CD14-positive monocyte (primary cell): ENCODE data around the gene CDKN1C. TPM values are rescaled to one million over a fixed set of nuclear protein-coding genes. Genes with fewer than 3 reads are reported as not detected.

ENCODE experiments used
- DNase-seq, 3 donors: peaks; one replicate each; pipeline ENCODE4 v3.0.0-alpha.2; 2011 to 2022
- H2AFZ ChIP-seq: 2 replicates; pipeline ENCODE4 v1.6.0; 2012; ENCODE audit warnings: mild to moderate bottlenecking, low read depth, low read length, inconsistent platforms; ENCODE audit not compliant: insufficient read depth, poor library complexity, severe bottlenecking
- H3K27ac ChIP-seq, 2 donors: 1 replicate in 1 of 2; 2 replicates in 1 of 2; pipeline ENCODE4 v1.5.1; 2012 to 2013; ENCODE audit warnings: low read length in 2 of 2, control low read depth in 1 of 2, inconsistent platforms in 1 of 2, low read depth in 1 of 2, mild to moderate bottlenecking in 1 of 2
- H3K27me3 ChIP-seq, 2 donors: one replicate each; pipeline versions ENCODE4 v1.6.0 to v1.6.1; 2011 to 2013; ENCODE audit warnings: low read length in 2 of 2; ENCODE audit not compliant: control insufficient read depth in 2 of 2, insufficient read depth in 2 of 2
- H3K36me3 ChIP-seq, 2 donors: replicated peaks in 1 of 2; 1 replicate in 1 of 2; 2 replicates in 1 of 2; pipeline versions ENCODE4 v1.5.1 to v1.6.1; 2012 to 2013; ENCODE audit warnings: low read length in 2 of 2, control low read depth in 1 of 2, inconsistent platforms in 1 of 2, mild to moderate bottlenecking in 1 of 2; ENCODE audit not compliant: insufficient read depth in 2 of 2, control insufficient read depth in 1 of 2
- H3K4me1 ChIP-seq, 2 donors: 1 replicate in 1 of 2; 2 replicates in 1 of 2; pipeline versions ENCODE4 v1.5.1 to v1.6.1; 2012 to 2013; ENCODE audit warnings: low read length in 2 of 2, control low read depth in 1 of 2, inconsistent platforms in 1 of 2, mild to moderate bottlenecking in 1 of 2, moderate library complexity in 1 of 2; ENCODE audit not compliant: insufficient read depth in 2 of 2, control insufficient read depth in 1 of 2
- H3K4me2 ChIP-seq: replicated peaks from 2 replicates; pipeline ENCODE3; 2012; ENCODE audit warnings: low read length, moderate library complexity, mild to moderate bottlenecking; ENCODE audit not compliant: poor library complexity, severe bottlenecking; ENCODE audit errors: extremely low read depth
- H3K4me3 ChIP-seq, 3 experiments: fragments of 200-600 bp in 1 of 3; sonication (generic) in 1 of 3; replicated peaks in 1 of 3; 1 replicate in 2 of 3; 2 replicates in 1 of 3; pipeline ENCODE4 v1.5.1; 2011 to 2013; ENCODE audit warnings: low read length in 3 of 3, mild to moderate bottlenecking in 3 of 3, control low read depth in 2 of 3, low read depth in 2 of 3, inconsistent platforms in 1 of 3, moderate library complexity in 1 of 3
- H3K79me2 ChIP-seq: 2 replicates; pipeline ENCODE4 v1.6.0; 2012; ENCODE audit warnings: mild to moderate bottlenecking, control low read depth, inconsistent platforms, low read length, moderate library complexity; ENCODE audit not compliant: insufficient read depth
- H3K9ac ChIP-seq: 2 replicates; pipeline ENCODE4 v1.6.0; 2017; ENCODE audit warnings: low read length, mild to moderate bottlenecking; ENCODE audit not compliant: insufficient read depth, poor library complexity, severe bottlenecking
- H3K9me3 ChIP-seq, 2 donors: replicated peaks in 1 of 2; 1 replicate in 1 of 2; 2 replicates in 1 of 2; pipeline versions ENCODE4 v1.5.1 to v1.6.1; 2012 to 2013; ENCODE audit warnings: low read length in 2 of 2, control low read depth in 1 of 2; ENCODE audit not compliant: control insufficient read depth in 1 of 2, insufficient read depth in 1 of 2
- H4K20me1 ChIP-seq: 2 replicates; pipeline ENCODE4 v1.6.0; 2012; ENCODE audit warnings: mild to moderate bottlenecking, low read length, control low read depth, moderate library complexity; ENCODE audit not compliant: insufficient read depth
- H3K27ac Mint-ChIP-seq, 7 donors: one replicate each; pipeline ENCODE4 v1.8.0; 2020; ENCODE audit warnings: mild to moderate bottlenecking in 7 of 7, mixed read lengths in 7 of 7, moderate library complexity in 6 of 7, inconsistent platforms in 2 of 7
- H3K27me3 Mint-ChIP-seq, 3 donors: one replicate each; pipeline ENCODE4 v1.8.0; 2021 to 2022; ENCODE audit warnings: low read depth in 3 of 3, mild to moderate bottlenecking in 3 of 3, mixed read lengths in 3 of 3, moderate library complexity in 3 of 3, inconsistent platforms in 1 of 3
- H3K36me3 Mint-ChIP-seq, 2 donors: one replicate each; pipeline ENCODE4 v1.8.0; 2020; ENCODE audit warnings: mixed read lengths in 2 of 2, inconsistent platforms in 1 of 2, mild to moderate bottlenecking in 1 of 2
- H3K4me1 Mint-ChIP-seq: one replicate; pipeline ENCODE4 v1.8.0; 2020; ENCODE audit warnings: mild to moderate bottlenecking, mixed read lengths
- H3K4me3 Mint-ChIP-seq, 2 donors: one replicate each; pipeline ENCODE4 v1.8.0; 2020; ENCODE audit warnings: mild to moderate bottlenecking in 2 of 2, mixed read lengths in 2 of 2, moderate library complexity in 1 of 2
- H3K9me3 Mint-ChIP-seq, 7 donors: one replicate each; pipeline ENCODE4 v1.8.0; 2020 to 2022; ENCODE audit warnings: mixed read lengths in 7 of 7, mild to moderate bottlenecking in 6 of 7, moderate library complexity in 6 of 7, inconsistent platforms in 2 of 7
- WGBS: methylation state at CpG from one replicate; pipeline ENCODE4 v1.1.5; 2013; ENCODE audit warnings: missing lambda C conversion rate; ENCODE audit not compliant: insufficient coverage; 5-methylcytosine and 5-hydroxymethylcytosine counted together
- intact Hi-C, 2 donors: fragments of 100-400 bp; cut with micrococcal nuclease; formaldehyde crosslinking; loops; one replicate each; pipeline versions ENCODE4 v1.15.0 to v1.15.1; 2023
- polyA plus RNA-seq, 3 donors: library from polyadenylated mRNA; depleted of rRNA in 1 of 3; unstranded in 2 of 3; stranded (reverse) in 1 of 3; fragments of 300-500 nt in 2 of 3; fragments of >200 nt in 1 of 3; fragmentation: Illumina TruSeq in 2 of 3; gene quantifications; 1 replicate in 2 of 3; 2 replicates in 1 of 3; pipeline ENCODE4 v1.2.3, GENCODE V29; 2012 to 2021
- TF ChIP-seq, protein P1 (sequence below): fragments of 200-600 bp; IDR thresholded peaks from one replicate; pipeline ENCODE4 v1.8.0; 2022; ENCODE audit warnings: antibody characterized with exemption, mild to moderate bottlenecking

The CDKN1C gene
- polyA plus RNA-seq, 3 donors: 3.2 to 36.4 (median 4.7) TPM

DNA sequence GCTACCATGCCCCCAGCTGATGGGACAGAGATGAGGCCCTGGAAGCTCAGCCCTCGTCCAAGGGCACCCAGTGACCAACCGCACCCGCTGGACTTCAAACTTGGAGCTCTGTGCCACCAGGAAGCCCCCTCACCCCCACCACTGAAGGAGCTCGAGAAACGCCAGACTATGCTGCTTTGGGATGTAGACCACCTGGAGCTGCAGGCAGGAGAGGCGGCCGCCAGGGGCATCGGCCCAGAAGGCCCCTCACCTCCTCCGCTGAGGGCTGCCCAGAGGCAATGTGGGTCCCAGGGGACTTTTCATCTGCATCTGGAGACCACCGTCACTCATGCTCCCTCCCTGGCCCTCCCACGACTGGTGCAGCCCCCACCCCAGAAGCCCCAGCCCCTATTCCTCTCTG is 28.3 kb downstream of the CDKN1C start:
- Histone ChIP-seq H4K20me1 (no peaks in the 10 kb centered on the region), H3K79me2 (no peaks in the 10 kb centered on the region)
- TF ChIP-seq, protein P1, sequence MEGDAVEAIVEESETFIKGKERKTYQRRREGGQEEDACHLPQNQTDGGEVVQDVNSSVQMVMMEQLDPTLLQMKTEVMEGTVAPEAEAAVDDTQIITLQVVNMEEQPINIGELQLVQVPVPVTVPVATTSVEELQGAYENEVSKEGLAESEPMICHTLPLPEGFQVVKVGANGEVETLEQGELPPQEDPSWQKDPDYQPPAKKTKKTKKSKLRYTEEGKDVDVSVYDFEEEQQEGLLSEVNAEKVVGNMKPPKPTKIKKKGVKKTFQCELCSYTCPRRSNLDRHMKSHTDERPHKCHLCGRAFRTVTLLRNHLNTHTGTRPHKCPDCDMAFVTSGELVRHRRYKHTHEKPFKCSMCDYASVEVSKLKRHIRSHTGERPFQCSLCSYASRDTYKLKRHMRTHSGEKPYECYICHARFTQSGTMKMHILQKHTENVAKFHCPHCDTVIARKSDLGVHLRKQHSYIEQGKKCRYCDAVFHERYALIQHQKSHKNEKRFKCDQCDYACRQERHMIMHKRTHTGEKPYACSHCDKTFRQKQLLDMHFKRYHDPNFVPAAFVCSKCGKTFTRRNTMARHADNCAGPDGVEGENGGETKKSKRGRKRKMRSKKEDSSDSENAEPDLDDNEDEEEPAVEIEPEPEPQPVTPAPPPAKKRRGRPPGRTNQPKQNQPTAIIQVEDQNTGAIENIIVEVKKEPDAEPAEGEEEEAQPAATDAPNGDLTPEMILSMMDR: no peak

GRCh38 chr11:2855162-2855561 is 30.4 kb downstream of the CDKN1C start:
- WGBS: 90% methylated on average over 2 of the region's 8 CpGs
- no peak overlapping the region for H3K4me3 ChIP-seq
- no peak overlapping the region for H3K4me2 ChIP-seq
- TF ChIP-seq, protein P1: no peak
- Mint-ChIP-seq H3K27ac (no peak overlapping the region), H3K36me3 (no peaks in the 10 kb centered on the region), H3K27me3 (peaks cover 0 to 5% (median 3%) of the 10 kb centered on the region in 3 donors), H3K4me1 (no peaks in the 10 kb centered on the region), H3K9me3 (peaks cover 0 to 6% (median 0%) of the 10 kb centered on the region in 7 donors), H3K4me3 (no peak overlapping the region)
- H3K27ac ChIP-seq: no peak overlapping the region
- no peak for DNase-seq
- H3K79me2 ChIP-seq: no peaks in the 10 kb centered on the region
- H3K9ac ChIP-seq: no peak overlapping the region
- H2AFZ ChIP-seq: no peak overlapping the region
- H3K36me3 ChIP-seq: no peaks in the 10 kb centered on the region
- intact Hi-C loops: no loop called here
- H3K4me1 ChIP-seq: no peaks in the 10 kb centered on the region
- H3K9me3 ChIP-seq: no peaks in the 10 kb centered on the region
- peaks cover 0 to 3% of the 10 kb centered on the region in 2 donors for H3K27me3 ChIP-seq
- no peaks in the 10 kb centered on the region for H4K20me1 ChIP-seq

More for the DNA sequence above, 28.3 kb downstream of the CDKN1C start:
- H3K27ac ChIP-seq: no peak overlapping the region
- Mint-ChIP-seq H3K4me3 (no peak overlapping the region), H3K9me3 (peaks cover 0 to 11% (median 0%) of the 10 kb centered on the region in 7 donors), H3K4me1 (peaks cover 3% of the 10 kb centered on the region), H3K36me3 (no peaks in the 10 kb centered on the region), H3K27ac (no peak overlapping the region), H3K27me3 (peaks cover 18 to 21% (median 21%) of the 10 kb centered on the region in 3 donors)
- no peak for DNase-seq
- H3K36me3 ChIP-seq: no peaks in the 10 kb centered on the region
- WGBS: 97% methylated on average over 7 of the region's 11 CpGs
- H3K27me3 ChIP-seq: peaks cover 2 to 23% of the 10 kb centered on the region in 2 donors
- H3K4me1 ChIP-seq: peaks cover 0 to 3% of the 10 kb centered on the region in 2 donors
- no peak overlapping the region for H3K4me3 ChIP-seq
- H3K9ac ChIP-seq: no peak overlapping the region
- H3K4me2 ChIP-seq: no peak overlapping the region
- H2AFZ ChIP-seq: no peak overlapping the region
- H3K9me3 ChIP-seq: no peaks in the 10 kb centered on the region
- intact Hi-C loops: no loop called here
